ENCODE results near the gene GOSR2. TPM values are rescaled to one million over a fixed set of nuclear protein-coding genes. Genes with fewer than 3 reads are reported as not detected.

The GOSR2 gene
- total and polyA plus RNA-seq, 2 of the 4 experiments (the other 2 are of a cell fraction), result 63.4 to 75.6 TPM

DNA sequence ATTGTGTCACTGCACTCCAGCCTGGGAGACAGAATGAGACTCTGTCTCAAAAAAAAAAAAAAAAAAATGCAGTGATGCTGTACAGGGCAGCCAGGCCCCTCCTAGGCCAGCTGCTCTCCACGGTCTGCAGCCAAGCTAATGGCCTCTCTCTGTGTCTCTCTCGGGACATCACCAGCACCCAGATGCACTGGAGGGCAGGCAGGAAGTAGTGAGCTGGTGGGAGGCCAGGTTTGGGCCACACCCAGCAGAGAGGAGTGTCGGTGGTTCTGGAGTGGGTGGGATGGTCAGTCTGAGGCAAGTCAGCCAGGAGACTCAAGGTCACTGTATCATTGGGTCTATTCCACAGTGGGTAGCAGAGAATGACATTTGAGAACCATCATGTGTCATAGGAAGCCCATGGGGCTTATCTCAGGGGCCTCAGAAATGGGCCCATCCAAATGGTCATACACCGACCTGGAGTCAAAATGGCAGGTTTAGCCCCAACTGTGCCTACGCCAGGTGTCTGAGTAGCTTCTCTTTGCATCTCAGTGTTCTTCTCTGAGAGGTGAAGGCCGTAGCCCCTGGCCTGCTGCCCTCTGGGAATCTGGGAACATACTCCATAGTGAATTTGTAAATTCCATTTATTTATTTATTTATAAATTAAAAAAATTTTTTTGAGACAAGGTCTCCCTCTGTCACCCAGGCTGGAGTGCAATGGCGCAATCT lies 48.9 kb upstream of the GOSR2 start:
- H2AFZ ChIP-seq (replicated peaks; ENCODE audit: low read length, poor library complexity), result no peak overlapping the region
- H4K8ac ChIP-seq (ENCODE audit: low read depth in 2 of 2, low read length in 2 of 2), result no peak overlapping the region
- ChIA-PET POLR2A (ENCODE audit: unreplicated experiment) (no interaction called here), CTCF (no interaction called here)
- no peak overlapping the region for H3K4me2 ChIP-seq (ENCODE audit: low read depth, low read length)
- H3K4me3 ChIP-seq (ENCODE audit: insufficient read depth, low read depth, low read length), result no peak overlapping the region
- H3K4ac ChIP-seq (ENCODE audit: low read depth, low read length), result no peak overlapping the region
- H3K14ac ChIP-seq (replicated peaks; ENCODE audit: low read depth, low read length), result no peak overlapping the region
- no peak overlapping the region for H2BK20ac ChIP-seq (ENCODE audit: low read depth, low read length)
- TF ChIP-seq MXI1 (IDR thresholded peaks at IDR 0.05; ENCODE audit: borderline replicate concordance, low read depth, low read length), result no peak
- no peak for TF ChIP-seq NFE2L2 (IDR thresholded peaks at IDR 0.05; ENCODE audit: low read depth, low read length)
- TF ChIP-seq RFX5 (IDR thresholded peaks at IDR 0.05; ENCODE audit: low read depth, low read length), result no peak
- TF ChIP-seq MAZ (IDR thresholded peaks at IDR 0.05; ENCODE audit: borderline replicate concordance, low read depth, low read length), result no peak
- TF ChIP-seq, protein P1, sequence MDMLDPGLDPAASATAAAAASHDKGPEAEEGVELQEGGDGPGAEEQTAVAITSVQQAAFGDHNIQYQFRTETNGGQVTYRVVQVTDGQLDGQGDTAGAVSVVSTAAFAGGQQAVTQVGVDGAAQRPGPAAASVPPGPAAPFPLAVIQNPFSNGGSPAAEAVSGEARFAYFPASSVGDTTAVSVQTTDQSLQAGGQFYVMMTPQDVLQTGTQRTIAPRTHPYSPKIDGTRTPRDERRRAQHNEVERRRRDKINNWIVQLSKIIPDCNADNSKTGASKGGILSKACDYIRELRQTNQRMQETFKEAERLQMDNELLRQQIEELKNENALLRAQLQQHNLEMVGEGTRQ (IDR thresholded peaks at IDR 0.05; ENCODE audit: low read depth, low read length), result no peak
- TF ChIP-seq RAD21 (IDR thresholded peaks at IDR 0.05; ENCODE audit: low read length), result no peak
- TF ChIP-seq, protein P2, sequence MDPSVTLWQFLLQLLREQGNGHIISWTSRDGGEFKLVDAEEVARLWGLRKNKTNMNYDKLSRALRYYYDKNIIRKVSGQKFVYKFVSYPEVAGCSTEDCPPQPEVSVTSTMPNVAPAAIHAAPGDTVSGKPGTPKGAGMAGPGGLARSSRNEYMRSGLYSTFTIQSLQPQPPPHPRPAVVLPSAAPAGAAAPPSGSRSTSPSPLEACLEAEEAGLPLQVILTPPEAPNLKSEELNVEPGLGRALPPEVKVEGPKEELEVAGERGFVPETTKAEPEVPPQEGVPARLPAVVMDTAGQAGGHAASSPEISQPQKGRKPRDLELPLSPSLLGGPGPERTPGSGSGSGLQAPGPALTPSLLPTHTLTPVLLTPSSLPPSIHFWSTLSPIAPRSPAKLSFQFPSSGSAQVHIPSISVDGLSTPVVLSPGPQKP (IDR thresholded peaks at IDR 0.05; ENCODE audit: borderline replicate concordance, low read depth, low read length), result no peak
- TF ChIP-seq CHD1 (IDR thresholded peaks at IDR 0.05; ENCODE audit: low read depth, low read length), result no peak
- TF ChIP-seq, protein P3, sequence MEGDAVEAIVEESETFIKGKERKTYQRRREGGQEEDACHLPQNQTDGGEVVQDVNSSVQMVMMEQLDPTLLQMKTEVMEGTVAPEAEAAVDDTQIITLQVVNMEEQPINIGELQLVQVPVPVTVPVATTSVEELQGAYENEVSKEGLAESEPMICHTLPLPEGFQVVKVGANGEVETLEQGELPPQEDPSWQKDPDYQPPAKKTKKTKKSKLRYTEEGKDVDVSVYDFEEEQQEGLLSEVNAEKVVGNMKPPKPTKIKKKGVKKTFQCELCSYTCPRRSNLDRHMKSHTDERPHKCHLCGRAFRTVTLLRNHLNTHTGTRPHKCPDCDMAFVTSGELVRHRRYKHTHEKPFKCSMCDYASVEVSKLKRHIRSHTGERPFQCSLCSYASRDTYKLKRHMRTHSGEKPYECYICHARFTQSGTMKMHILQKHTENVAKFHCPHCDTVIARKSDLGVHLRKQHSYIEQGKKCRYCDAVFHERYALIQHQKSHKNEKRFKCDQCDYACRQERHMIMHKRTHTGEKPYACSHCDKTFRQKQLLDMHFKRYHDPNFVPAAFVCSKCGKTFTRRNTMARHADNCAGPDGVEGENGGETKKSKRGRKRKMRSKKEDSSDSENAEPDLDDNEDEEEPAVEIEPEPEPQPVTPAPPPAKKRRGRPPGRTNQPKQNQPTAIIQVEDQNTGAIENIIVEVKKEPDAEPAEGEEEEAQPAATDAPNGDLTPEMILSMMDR (conservative IDR thresholded peaks at IDR 0.05; ENCODE audit: low read depth, low read length), result no peak
- no peak for TF ChIP-seq SMC3 (IDR thresholded peaks at IDR 0.05; ENCODE audit: low read depth, low read length)
- no peak for TF ChIP-seq BHLHE40 (IDR thresholded peaks at IDR 0.05; ENCODE audit: low read depth, low read length)
- TF ChIP-seq CEBPB (IDR thresholded peaks at IDR 0.05; ENCODE audit: low read depth, low read length), result no peak
- no peak for TF ChIP-seq POLR2A (IDR thresholded peaks at IDR 0.05; ENCODE audit: low read depth, low read length)
- TF ChIP-seq MAFK (IDR thresholded peaks at IDR 0.05; ENCODE audit: low read depth, low read length), result no peak
- TF ChIP-seq FOS (IDR thresholded peaks at IDR 0.05; ENCODE audit: low read depth, low read length), result no peak
- no peak for TF ChIP-seq RCOR1 (IDR thresholded peaks at IDR 0.05; ENCODE audit: insufficient replicate concordance, low read length)
- no peak overlapping the region for H4K91ac ChIP-seq (ENCODE audit: insufficient read depth, low read depth, low read length)
- H3K79me1 ChIP-seq (ENCODE audit: low read depth in 1 of 2, low read length in 2 of 2), result no peaks in the 10 kb centered on the region
- H3K9ac ChIP-seq (ENCODE audit: low read depth, low read length), result no peak overlapping the region
- H3K9me1 ChIP-seq (ENCODE audit: insufficient read depth, low read length), result no peaks in the 10 kb centered on the region
- H4K20me1 ChIP-seq (ENCODE audit: insufficient read depth, low read length), result no peaks in the 10 kb centered on the region
- no peak overlapping the region for H2AK9ac ChIP-seq (replicated peaks; ENCODE audit: low read depth, low read length, poor library complexity)
- no peak overlapping the region for H3K18ac ChIP-seq (ENCODE audit: low read depth, low read length)
- H2BK15ac ChIP-seq (ENCODE audit: low read depth, low read length), result no peak overlapping the region
- H2BK5ac ChIP-seq (ENCODE audit: low read depth, low read length, poor library complexity, severe bottlenecking), result no peak overlapping the region
- WGBS, 2 experiments (ENCODE audit: extremely low coverage in 2 of 2, insufficient read length in 1 of 2), result 93% methylated on average over 2 of the region's 7 CpGs; no CpG with 5 or more reads in 1 of the 2 experiments
- no peak overlapping the region for H3K56ac ChIP-seq (ENCODE audit: extremely low read depth, insufficient read depth, low read length)
- in situ Hi-C loops (cut with MboI; ENCODE audit: low sequenced_read_pairs), result loop anchor here (25.0 kb wide), 1 partner anchor 138 kb away; no protein-coding TSS in a partner anchor
- H4K5ac ChIP-seq (ENCODE audit: low read depth, low read length), result no peak overlapping the region
- no peak overlapping the region for H3K27ac ChIP-seq (ENCODE audit: insufficient read depth, low read length)
- DNase-seq (no peak), ATAC-seq (ENCODE audit: low read depth) (no peak)
- no TSS peak for BruUV-seq (replicated peaks)
- dilution Hi-C loops (cut with HindIII; ENCODE audit: low sequenced_read_pairs, unreplicated experiment), result no loop called here
- H3K23ac ChIP-seq (ENCODE audit: low read depth, low read length), result no peak overlapping the region
- intact Hi-C loops (cut with micrococcal nuclease), result no loop called here
- H2AK5ac ChIP-seq (ENCODE audit: low read depth, low read length), result no peak overlapping the region
- no peaks in the 10 kb centered on the region for H3K9me3 ChIP-seq (ENCODE audit: control insufficient read depth, insufficient read depth, low read length)
- no peaks in the 10 kb centered on the region for H3K36me3 ChIP-seq (ENCODE audit: control insufficient read depth, insufficient read depth, low read length)
- H3K27me3 ChIP-seq (ENCODE audit: control insufficient read depth, insufficient read depth, low read length), result peaks cover 33% of the 10 kb centered on the region
- no peaks in the 10 kb centered on the region for H3K4me1 ChIP-seq (ENCODE audit: control insufficient read depth, insufficient read depth, low read length)
- no peak overlapping the region for H2BK120ac ChIP-seq (ENCODE audit: low read depth, low read length)
